GM21528 (cell line): ENCODE results near the gene TAS2R41.
A peak's percentile ranks its signal among the peaks of the same experiment; 100 is the strongest.

Experiments used
- ATAC-seq: cut with Tn5 transposase; IDR thresholded peaks from one replicate; pipeline ENCODE4 v1.9.1; 2021; ENCODE audit warnings: mild to moderate bottlenecking, moderate library complexity; ENCODE audit not compliant: unreplicated experiment, low FRiP score

TAS2R41 gene

GRCh38 chr7:143477501-143478150 is at the start of gene TAS2R41:
Gene TAS2R41 (plus strand): TSS chr7:143477873. CDS start chr7:143477873, 0 bp downstream.
- ATAC-seq: no peak

GRCh38 chr7:143429770-143430698 is 47.6 kb upstream of the TAS2R41 start:
- no peak for ATAC-seq

- ATAC-seq: no peak
Measured at GRCh38 chr7:143431109-143431508, 46.6 kb upstream of the TAS2R41 start.

- ATAC-seq: no peak
Measured at GRCh38 chr7:143433759-143434158, 43.9 kb upstream of the TAS2R41 start.

GRCh38 chr7:143434660-143435059 is 43.0 kb upstream of the TAS2R41 start:
- no peak for ATAC-seq

GRCh38 chr7:143435266-143435665 is 42.4 kb upstream of the TAS2R41 start:
- ATAC-seq: no peak

GRCh38 chr7:143436325-143436946 is 41.2 kb upstream of the TAS2R41 start:
- ATAC-seq: peak; percentile 86

GRCh38 chr7:143437578-143437977 is 40.1 kb upstream of the TAS2R41 start:
- ATAC-seq: peak; percentile 47

GRCh38 chr7:143439866-143440265 is 37.8 kb upstream of the TAS2R41 start:
- no peak for ATAC-seq

GRCh38 chr7:143443153-143443552 is 34.5 kb upstream of the TAS2R41 start, which contains the start of gene TAS2R60:
Gene TAS2R60 (plus strand): TSS chr7:143443453. CDS start chr7:143443453, 0 bp downstream.
- ATAC-seq: no peak

GRCh38 chr7:143444063-143444782 is 33.5 kb upstream of the TAS2R41 start:
- ATAC-seq: no peak

GRCh38 chr7:143444785-143445184 is 32.9 kb upstream of the TAS2R41 start:
- no peak for ATAC-seq

GRCh38 chr7:143447466-143447865 is 30.2 kb upstream of the TAS2R41 start:
- no peak for ATAC-seq

GRCh38 chr7:143448429-143448828 is 29.2 kb upstream of the TAS2R41 start:
- no peak for ATAC-seq

GRCh38 chr7:143449793-143450192 is 27.9 kb upstream of the TAS2R41 start:
- no peak for ATAC-seq

GRCh38 chr7:143451122-143451521 is 26.6 kb upstream of the TAS2R41 start:
- ATAC-seq: no peak

- ATAC-seq: no peak
Measured at GRCh38 chr7:143451746-143452145, 25.9 kb upstream of the TAS2R41 start.

GRCh38 chr7:143452495-143452894 is 25.2 kb upstream of the TAS2R41 start:
- ATAC-seq: no peak

- no peak for ATAC-seq
Measured at GRCh38 chr7:143454091-143454680, 23.5 kb upstream of the TAS2R41 start.

GRCh38 chr7:143455491-143455890 is 22.2 kb upstream of the TAS2R41 start:
- ATAC-seq: no peak
